ENCODE results near the gene CSGALNACT2. TPM values are rescaled to one million over a fixed set of nuclear protein-coding genes. Genes with fewer than 3 reads are reported as not detected.

CSGALNACT2 gene
- total RNA-seq, 1 experiment from 2014 or later, result 5.1 TPM

DNA sequence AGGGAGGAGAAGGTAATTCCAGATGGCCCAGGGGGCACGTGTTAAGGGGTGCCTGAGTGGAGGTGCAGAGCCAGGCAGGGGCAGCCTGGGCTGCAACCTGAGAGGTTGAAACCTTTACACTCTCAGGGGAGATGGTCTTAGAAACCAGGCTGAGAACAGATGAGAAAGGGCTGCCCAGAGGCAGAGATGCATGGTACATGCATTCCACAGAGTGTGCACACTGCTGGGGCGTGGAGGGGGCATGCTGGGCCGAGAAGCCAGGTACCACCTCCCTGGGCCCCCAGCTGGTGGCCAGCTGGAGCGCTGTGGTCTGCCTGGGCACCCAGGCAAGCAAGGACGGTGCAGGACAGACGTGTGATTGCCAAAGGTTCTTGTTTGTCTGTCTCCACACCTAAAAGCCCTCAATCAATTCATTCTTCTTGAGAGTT, 14.1 kb upstream of the CSGALNACT2 start (continued):
- TF ChIP-seq, protein P1, sequence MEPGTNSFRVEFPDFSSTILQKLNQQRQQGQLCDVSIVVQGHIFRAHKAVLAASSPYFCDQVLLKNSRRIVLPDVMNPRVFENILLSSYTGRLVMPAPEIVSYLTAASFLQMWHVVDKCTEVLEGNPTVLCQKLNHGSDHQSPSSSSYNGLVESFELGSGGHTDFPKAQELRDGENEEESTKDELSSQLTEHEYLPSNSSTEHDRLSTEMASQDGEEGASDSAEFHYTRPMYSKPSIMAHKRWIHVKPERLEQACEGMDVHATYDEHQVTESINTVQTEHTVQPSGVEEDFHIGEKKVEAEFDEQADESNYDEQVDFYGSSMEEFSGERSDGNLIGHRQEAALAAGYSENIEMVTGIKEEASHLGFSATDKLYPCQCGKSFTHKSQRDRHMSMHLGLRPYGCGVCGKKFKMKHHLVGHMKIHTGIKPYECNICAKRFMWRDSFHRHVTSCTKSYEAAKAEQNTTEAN (CRISPR knock-in tag; IDR thresholded peaks at IDR 0.05), result no peak
- TF ChIP-seq FOXP1 (CRISPR knock-in tag; IDR thresholded peaks at IDR 0.05; ENCODE audit: borderline replicate concordance), result no peak
- TF ChIP-seq ELF4 (CRISPR knock-in tag; IDR thresholded peaks at IDR 0.05; ENCODE audit: low read depth), result no peak
- TF ChIP-seq, protein P2, sequence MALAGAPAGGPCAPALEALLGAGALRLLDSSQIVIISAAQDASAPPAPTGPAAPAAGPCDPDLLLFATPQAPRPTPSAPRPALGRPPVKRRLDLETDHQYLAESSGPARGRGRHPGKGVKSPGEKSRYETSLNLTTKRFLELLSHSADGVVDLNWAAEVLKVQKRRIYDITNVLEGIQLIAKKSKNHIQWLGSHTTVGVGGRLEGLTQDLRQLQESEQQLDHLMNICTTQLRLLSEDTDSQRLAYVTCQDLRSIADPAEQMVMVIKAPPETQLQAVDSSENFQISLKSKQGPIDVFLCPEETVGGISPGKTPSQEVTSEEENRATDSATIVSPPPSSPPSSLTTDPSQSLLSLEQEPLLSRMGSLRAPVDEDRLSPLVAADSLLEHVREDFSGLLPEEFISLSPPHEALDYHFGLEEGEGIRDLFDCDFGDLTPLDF (CRISPR knock-in tag; IDR thresholded peaks at IDR 0.05), result no peak

DNA sequence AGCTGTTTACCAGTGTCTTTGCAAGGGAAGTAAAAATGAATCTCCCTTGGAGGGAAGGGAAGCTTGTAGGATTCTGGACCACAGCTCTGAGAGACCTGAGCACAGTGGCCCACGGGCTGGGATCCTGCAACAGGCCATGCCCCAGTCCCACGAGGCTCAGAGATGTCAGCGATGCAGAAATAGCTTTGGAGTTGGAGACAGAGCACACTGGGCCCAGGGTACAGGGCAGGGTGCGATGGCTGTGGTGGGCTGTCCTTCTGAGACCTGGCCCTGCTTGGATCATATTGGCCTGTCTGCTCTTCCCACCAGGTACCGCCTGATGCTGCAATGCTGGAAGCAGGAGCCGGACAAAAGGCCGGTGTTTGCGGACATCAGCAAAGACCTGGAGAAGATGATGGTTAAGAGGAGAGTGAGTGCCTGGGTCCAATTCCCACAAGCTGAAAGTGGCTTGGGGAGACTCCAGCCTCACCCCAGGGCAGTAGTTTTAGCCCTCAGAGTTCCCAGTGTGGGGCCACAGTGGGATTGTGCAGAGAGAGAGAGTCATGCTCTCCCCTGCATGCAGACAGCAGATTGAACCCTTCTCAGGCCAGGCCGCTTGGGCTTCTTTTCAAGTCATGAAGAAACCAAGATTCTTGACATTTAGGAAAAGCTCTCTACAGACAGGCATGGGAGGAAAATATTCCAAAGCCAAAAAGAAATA, 13.5 kb upstream of the CSGALNACT2 start:
- no peaks in the 10 kb centered on the region for H3K9me3 Mint-ChIP-seq
- CTCF ChIA-PET, result interaction anchor here (1.1 kb wide), 1 partner anchor 77 kb away, joined by 3 read pairs; no protein-coding TSS in a partner anchor
- ATAC-seq, result no peak
- no peaks in the 10 kb centered on the region for H3K27me3 Mint-ChIP-seq (ENCODE audit: low read depth)
- no peak for TF ChIP-seq CREB1 (CRISPR knock-in tag; IDR thresholded peaks at IDR 0.05)
- TF ChIP-seq, protein P3, sequence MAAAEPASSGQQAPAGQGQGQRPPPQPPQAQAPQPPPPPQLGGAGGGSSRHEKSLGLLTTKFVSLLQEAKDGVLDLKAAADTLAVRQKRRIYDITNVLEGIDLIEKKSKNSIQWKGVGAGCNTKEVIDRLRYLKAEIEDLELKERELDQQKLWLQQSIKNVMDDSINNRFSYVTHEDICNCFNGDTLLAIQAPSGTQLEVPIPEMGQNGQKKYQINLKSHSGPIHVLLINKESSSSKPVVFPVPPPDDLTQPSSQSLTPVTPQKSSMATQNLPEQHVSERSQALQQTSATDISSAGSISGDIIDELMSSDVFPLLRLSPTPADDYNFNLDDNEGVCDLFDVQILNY (CRISPR knock-in tag; IDR thresholded peaks at IDR 0.05), result no peak
- no peak overlapping the region for H3K4me3 Mint-ChIP-seq
- no peaks in the 10 kb centered on the region for H3K4me1 Mint-ChIP-seq
- no peak overlapping the region for H3K27ac Mint-ChIP-seq
- DNase-seq (ENCODE audit: low spot score), result no peak
- POLR2A ChIA-PET, result no interaction called here
- no peaks in the 10 kb centered on the region for H3K36me3 Mint-ChIP-seq

DNA sequence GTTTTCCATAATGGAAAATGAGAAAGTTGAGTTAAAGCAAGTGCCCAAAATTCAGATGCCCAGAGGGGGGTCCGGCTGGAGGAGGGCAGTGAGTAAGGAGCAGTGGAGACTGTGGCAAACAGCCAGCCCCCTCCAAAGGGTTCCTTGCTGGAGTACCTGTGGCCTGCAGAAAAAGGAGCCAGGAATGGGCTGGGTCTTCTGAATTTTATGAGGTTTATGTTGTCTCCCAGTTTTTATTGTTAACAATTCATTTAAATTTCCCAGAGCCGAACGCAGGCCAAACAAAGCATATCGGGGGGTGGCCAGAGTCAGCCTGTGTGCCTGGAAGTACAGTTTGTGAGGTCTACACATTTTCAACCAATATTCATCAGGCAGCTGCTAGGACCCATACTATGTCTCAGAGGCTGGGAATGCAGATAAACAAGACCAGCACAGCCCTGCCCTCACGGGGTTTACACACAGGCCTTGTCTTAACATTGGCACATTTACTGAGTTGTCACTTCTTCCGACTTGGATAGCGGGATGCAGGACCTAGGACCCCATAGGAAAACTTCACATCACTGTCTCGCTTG, 12.9 kb upstream of the CSGALNACT2 start:
- ChIA-PET POLR2A (no interaction called here), CTCF (no interaction called here)
- no peak for ATAC-seq
- TF ChIP-seq SP1 (CRISPR knock-in tag; conservative IDR thresholded peaks at IDR 0.05) (no peak), NR2C2 (CRISPR knock-in tag; IDR thresholded peaks at IDR 0.05) (no peak), ZNF671 (CRISPR knock-in tag; IDR thresholded peaks at IDR 0.05) (no peak), SMAD4 (CRISPR knock-in tag; IDR thresholded peaks at IDR 0.05) (no peak), GRHL2 (CRISPR knock-in tag; IDR thresholded peaks at IDR 0.05; ENCODE audit: insufficient replicate concordance, severe bottlenecking) (no peak), ZNF317 (CRISPR knock-in tag; IDR thresholded peaks at IDR 0.05; ENCODE audit: borderline replicate concordance, low read depth) (no peak), MYBL2 (CRISPR knock-in tag; IDR thresholded peaks at IDR 0.05) (no peak)
- TF ChIP-seq, protein P4, sequence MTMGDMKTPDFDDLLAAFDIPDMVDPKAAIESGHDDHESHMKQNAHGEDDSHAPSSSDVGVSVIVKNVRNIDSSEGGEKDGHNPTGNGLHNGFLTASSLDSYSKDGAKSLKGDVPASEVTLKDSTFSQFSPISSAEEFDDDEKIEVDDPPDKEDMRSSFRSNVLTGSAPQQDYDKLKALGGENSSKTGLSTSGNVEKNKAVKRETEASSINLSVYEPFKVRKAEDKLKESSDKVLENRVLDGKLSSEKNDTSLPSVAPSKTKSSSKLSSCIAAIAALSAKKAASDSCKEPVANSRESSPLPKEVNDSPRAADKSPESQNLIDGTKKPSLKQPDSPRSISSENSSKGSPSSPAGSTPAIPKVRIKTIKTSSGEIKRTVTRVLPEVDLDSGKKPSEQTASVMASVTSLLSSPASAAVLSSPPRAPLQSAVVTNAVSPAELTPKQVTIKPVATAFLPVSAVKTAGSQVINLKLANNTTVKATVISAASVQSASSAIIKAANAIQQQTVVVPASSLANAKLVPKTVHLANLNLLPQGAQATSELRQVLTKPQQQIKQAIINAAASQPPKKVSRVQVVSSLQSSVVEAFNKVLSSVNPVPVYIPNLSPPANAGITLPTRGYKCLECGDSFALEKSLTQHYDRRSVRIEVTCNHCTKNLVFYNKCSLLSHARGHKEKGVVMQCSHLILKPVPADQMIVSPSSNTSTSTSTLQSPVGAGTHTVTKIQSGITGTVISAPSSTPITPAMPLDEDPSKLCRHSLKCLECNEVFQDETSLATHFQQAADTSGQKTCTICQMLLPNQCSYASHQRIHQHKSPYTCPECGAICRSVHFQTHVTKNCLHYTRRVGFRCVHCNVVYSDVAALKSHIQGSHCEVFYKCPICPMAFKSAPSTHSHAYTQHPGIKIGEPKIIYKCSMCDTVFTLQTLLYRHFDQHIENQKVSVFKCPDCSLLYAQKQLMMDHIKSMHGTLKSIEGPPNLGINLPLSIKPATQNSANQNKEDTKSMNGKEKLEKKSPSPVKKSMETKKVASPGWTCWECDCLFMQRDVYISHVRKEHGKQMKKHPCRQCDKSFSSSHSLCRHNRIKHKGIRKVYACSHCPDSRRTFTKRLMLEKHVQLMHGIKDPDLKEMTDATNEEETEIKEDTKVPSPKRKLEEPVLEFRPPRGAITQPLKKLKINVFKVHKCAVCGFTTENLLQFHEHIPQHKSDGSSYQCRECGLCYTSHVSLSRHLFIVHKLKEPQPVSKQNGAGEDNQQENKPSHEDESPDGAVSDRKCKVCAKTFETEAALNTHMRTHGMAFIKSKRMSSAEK (CRISPR knock-in tag; IDR thresholded peaks at IDR 0.05; ENCODE audit: borderline replicate concordance), result no peak
- TF ChIP-seq, protein P5, sequence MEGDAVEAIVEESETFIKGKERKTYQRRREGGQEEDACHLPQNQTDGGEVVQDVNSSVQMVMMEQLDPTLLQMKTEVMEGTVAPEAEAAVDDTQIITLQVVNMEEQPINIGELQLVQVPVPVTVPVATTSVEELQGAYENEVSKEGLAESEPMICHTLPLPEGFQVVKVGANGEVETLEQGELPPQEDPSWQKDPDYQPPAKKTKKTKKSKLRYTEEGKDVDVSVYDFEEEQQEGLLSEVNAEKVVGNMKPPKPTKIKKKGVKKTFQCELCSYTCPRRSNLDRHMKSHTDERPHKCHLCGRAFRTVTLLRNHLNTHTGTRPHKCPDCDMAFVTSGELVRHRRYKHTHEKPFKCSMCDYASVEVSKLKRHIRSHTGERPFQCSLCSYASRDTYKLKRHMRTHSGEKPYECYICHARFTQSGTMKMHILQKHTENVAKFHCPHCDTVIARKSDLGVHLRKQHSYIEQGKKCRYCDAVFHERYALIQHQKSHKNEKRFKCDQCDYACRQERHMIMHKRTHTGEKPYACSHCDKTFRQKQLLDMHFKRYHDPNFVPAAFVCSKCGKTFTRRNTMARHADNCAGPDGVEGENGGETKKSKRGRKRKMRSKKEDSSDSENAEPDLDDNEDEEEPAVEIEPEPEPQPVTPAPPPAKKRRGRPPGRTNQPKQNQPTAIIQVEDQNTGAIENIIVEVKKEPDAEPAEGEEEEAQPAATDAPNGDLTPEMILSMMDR (IDR thresholded peaks at IDR 0.05), result no peak
- TF ChIP-seq, protein P6, sequence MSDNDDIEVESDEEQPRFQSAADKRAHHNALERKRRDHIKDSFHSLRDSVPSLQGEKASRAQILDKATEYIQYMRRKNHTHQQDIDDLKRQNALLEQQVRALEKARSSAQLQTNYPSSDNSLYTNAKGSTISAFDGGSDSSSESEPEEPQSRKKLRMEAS (CRISPR knock-in tag; IDR thresholded peaks at IDR 0.05), result no peak
- TF ChIP-seq, protein P7, sequence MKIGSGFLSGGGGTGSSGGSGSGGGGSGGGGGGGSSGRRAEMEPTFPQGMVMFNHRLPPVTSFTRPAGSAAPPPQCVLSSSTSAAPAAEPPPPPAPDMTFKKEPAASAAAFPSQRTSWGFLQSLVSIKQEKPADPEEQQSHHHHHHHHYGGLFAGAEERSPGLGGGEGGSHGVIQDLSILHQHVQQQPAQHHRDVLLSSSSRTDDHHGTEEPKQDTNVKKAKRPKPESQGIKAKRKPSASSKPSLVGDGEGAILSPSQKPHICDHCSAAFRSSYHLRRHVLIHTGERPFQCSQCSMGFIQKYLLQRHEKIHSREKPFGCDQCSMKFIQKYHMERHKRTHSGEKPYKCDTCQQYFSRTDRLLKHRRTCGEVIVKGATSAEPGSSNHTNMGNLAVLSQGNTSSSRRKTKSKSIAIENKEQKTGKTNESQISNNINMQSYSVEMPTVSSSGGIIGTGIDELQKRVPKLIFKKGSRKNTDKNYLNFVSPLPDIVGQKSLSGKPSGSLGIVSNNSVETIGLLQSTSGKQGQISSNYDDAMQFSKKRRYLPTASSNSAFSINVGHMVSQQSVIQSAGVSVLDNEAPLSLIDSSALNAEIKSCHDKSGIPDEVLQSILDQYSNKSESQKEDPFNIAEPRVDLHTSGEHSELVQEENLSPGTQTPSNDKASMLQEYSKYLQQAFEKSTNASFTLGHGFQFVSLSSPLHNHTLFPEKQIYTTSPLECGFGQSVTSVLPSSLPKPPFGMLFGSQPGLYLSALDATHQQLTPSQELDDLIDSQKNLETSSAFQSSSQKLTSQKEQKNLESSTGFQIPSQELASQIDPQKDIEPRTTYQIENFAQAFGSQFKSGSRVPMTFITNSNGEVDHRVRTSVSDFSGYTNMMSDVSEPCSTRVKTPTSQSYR (CRISPR knock-in tag; IDR thresholded peaks at IDR 0.05), result no peak
- no peaks in the 10 kb centered on the region for H3K36me3 Mint-ChIP-seq
- no peaks in the 10 kb centered on the region for H3K9me3 Mint-ChIP-seq
- H3K4me3 Mint-ChIP-seq, result no peak overlapping the region
- no peaks in the 10 kb centered on the region for H3K27me3 Mint-ChIP-seq (ENCODE audit: low read depth)
- peaks cover under 1% of the 10 kb centered on the region; the same call in 1 of the 2 replicates for H3K4me1 Mint-ChIP-seq
- DNase-seq (ENCODE audit: low spot score), result no peak
- H3K27ac Mint-ChIP-seq, result no peak overlapping the region
